CD4-positive, alpha-beta T cell (primary cell): ENCODE data around the gene SRGAP1. TPM values are rescaled to one million over a fixed set of nuclear protein-coding genes. Genes with fewer than 3 reads are reported as not detected.
"Not testable (repeated sequence)": the region's sequence is repeated elsewhere in the genome, so short reads cannot be mapped to it uniquely, and the experiment has no call there.

ENCODE experiments used
- ATAC-seq: fragments of 200-7000 bp; cut with Tn5 transposase; one replicate; pipeline ENCODE4 v1.10.0; 2022; ENCODE audit warnings: mild to moderate bottlenecking; ENCODE audit not compliant: poor library complexity
- CTCF ChIA-PET: fragments of 350-600 bp; sonication (Branson Sonifier 250); formaldehyde crosslinking; loops from one replicate; lab custom pipeline; 2021; ENCODE audit warnings: antibody characterized with exemption, inconsistent platforms; lab: Charles Lee
- POLR2A ChIA-PET: fragments of 350-600 bp; sonication (Branson Sonifier 250); formaldehyde crosslinking; loops from one replicate; lab custom pipeline; 2021; ENCODE audit warnings: antibody characterized with exemption, inconsistent platforms; lab: Charles Lee
- DNase-seq, 14 experiments: peaks; one replicate each; pipeline ENCODE4 v3.0.0-alpha.2; 2013 to 2020; ENCODE audit warnings: mixed read lengths in 2 of 14
- H3K27ac ChIP-seq, 2 donors: one replicate each; pipeline versions ENCODE4 v1.5.1 to v1.7.0; 2013; ENCODE audit warnings: low read length in 2 of 2, low read depth in 1 of 2, mild to moderate bottlenecking in 1 of 2
- H3K27me3 ChIP-seq, 2 experiments: 1 replicate in 1 of 2; 2 replicates in 1 of 2; pipeline versions ENCODE4 v1.6.1 to v1.7.0; 2013; ENCODE audit warnings: low read length in 2 of 2, control low read depth in 1 of 2, mild to moderate bottlenecking in 1 of 2, moderate library complexity in 1 of 2; ENCODE audit not compliant: insufficient read depth in 2 of 2, control insufficient read depth in 1 of 2
- H3K36me3 ChIP-seq: one replicate; pipeline ENCODE4 v1.6.1; 2013; ENCODE audit warnings: low read length, control low read depth; ENCODE audit not compliant: insufficient read depth
- H3K4me1 ChIP-seq: one replicate; pipeline ENCODE4 v1.6.1; 2013; ENCODE audit warnings: low read length, control low read depth; ENCODE audit not compliant: insufficient read depth
- H3K4me3 ChIP-seq: one replicate; pipeline ENCODE4 v1.5.1; 2013; ENCODE audit warnings: mild to moderate bottlenecking, low read length, moderate library complexity
- H3K9me3 ChIP-seq, 2 experiments: 1 replicate in 1 of 2; 2 replicates in 1 of 2; pipeline versions ENCODE4 v1.6.1 to v1.7.0; 2013; ENCODE audit warnings: low read length in 2 of 2, mild to moderate bottlenecking in 2 of 2, control low read depth in 1 of 2, moderate library complexity in 1 of 2; ENCODE audit not compliant: control insufficient read depth in 1 of 2, insufficient read depth in 1 of 2
- H3K27ac Mint-ChIP-seq: one replicate; pipeline ENCODE4 v1.8.0; 2020; ENCODE audit warnings: mixed read lengths
- H3K27me3 Mint-ChIP-seq: one replicate; pipeline ENCODE4 v1.8.0; 2021; ENCODE audit warnings: mixed read lengths
- H3K36me3 Mint-ChIP-seq: one replicate; pipeline ENCODE4 v1.8.0; 2021; ENCODE audit warnings: low read depth, mixed read lengths
- H3K4me1 Mint-ChIP-seq: one replicate; pipeline ENCODE4 v1.8.0; 2021; ENCODE audit warnings: low read depth, mixed read lengths
- H3K4me3 Mint-ChIP-seq: one replicate; pipeline ENCODE4 v1.8.0; 2020; ENCODE audit warnings: mild to moderate bottlenecking, mixed read lengths
- H3K9me3 Mint-ChIP-seq: one replicate; pipeline ENCODE4 v1.8.0; 2020; ENCODE audit warnings: mixed read lengths
- intact Hi-C, 2 experiments: fragments of 100-400 bp; cut with DNase I in 1 of 2; cut with micrococcal nuclease in 1 of 2; formaldehyde crosslinking; loops; one replicate each; pipeline versions ENCODE4 v1.15.1 to v1.9.0; 2023 to 2025; cut with DNase I, micrococcal nuclease
- total RNA-seq, 174 experiments: library from RNA in 2 of 174; stranded (reverse) in 2 of 174; gene quantifications; one replicate each; pipeline ENCODE4 v1.2.3 and lab custom pipeline; 2021 to 2026
- TF ChIP-seq, protein P1 (sequence below): fragments of 200-600 bp; IDR thresholded peaks from one replicate; pipeline ENCODE4 v1.8.0; 2022; ENCODE audit warnings: antibody characterized with exemption, mild to moderate bottlenecking

SRGAP1 gene
- total RNA-seq, 2 experiments from 2014 or later = 0.03 TPM; not detected in 1

DNA sequence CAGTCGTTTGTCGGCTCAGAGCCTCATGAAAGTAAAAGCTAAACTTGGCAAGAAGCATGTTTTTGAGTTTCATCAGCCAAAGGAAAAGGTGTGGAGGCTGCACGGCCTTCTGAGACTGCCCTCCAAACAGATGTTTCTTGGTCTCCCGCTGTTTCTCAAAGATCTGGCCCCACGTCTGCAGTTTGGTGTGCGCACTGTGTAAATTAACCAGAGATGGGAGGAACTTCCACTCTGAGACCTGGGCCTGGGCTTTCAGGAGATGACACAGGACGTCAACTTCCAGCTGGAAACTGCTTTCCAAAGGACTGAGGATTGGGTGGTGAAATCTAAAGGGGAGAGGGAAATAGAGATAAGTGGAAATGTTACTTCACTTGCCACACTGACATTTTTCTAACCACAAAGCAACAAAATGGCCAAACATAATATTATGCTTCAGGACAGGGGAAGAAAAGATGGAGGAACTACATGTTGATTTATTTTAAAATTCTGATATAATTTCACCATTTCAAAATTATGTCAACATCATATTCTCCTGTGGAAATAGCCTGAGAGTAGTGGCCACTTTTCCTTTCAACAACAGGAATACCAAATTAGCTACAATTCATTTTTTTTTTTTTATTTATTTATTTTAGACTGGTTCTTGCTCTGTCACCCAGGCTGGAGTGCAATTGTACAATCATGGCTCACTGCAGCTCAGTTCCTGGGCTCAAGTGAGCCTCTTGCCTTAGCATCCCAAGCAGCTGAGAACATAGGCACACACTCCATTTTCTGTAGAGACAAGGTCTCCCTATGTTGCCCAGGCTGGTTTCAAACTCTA, 350.0 kb downstream of the SRGAP1 start:
- peaks cover 33% of the 10 kb centered on the region for H3K36me3 Mint-ChIP-seq
- no peaks in the 10 kb centered on the region for H3K27me3 Mint-ChIP-seq
- Histone ChIP-seq H3K36me3 (peaks cover 29% of the 10 kb centered on the region), H3K4me1 (no peaks in the 10 kb centered on the region), H3K9me3 (no peaks in the 10 kb centered on the region), H3K27ac (no peak overlapping the region), H3K27me3 (no peaks in the 10 kb centered on the region), H3K4me3 (no peak overlapping the region)
- H3K4me3 Mint-ChIP-seq = no peak overlapping the region
- no peak overlapping the region for H3K27ac Mint-ChIP-seq
- no peaks in the 10 kb centered on the region for H3K9me3 Mint-ChIP-seq
- TF ChIP-seq, protein P1, sequence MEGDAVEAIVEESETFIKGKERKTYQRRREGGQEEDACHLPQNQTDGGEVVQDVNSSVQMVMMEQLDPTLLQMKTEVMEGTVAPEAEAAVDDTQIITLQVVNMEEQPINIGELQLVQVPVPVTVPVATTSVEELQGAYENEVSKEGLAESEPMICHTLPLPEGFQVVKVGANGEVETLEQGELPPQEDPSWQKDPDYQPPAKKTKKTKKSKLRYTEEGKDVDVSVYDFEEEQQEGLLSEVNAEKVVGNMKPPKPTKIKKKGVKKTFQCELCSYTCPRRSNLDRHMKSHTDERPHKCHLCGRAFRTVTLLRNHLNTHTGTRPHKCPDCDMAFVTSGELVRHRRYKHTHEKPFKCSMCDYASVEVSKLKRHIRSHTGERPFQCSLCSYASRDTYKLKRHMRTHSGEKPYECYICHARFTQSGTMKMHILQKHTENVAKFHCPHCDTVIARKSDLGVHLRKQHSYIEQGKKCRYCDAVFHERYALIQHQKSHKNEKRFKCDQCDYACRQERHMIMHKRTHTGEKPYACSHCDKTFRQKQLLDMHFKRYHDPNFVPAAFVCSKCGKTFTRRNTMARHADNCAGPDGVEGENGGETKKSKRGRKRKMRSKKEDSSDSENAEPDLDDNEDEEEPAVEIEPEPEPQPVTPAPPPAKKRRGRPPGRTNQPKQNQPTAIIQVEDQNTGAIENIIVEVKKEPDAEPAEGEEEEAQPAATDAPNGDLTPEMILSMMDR = no peak
- ATAC-seq (no peak), DNase-seq (no peak)
- peaks cover 3% of the 10 kb centered on the region for H3K4me1 Mint-ChIP-seq
- intact Hi-C loops = no loop called here
- ChIA-PET CTCF (no interaction called here), POLR2A (no interaction called here)

DNA sequence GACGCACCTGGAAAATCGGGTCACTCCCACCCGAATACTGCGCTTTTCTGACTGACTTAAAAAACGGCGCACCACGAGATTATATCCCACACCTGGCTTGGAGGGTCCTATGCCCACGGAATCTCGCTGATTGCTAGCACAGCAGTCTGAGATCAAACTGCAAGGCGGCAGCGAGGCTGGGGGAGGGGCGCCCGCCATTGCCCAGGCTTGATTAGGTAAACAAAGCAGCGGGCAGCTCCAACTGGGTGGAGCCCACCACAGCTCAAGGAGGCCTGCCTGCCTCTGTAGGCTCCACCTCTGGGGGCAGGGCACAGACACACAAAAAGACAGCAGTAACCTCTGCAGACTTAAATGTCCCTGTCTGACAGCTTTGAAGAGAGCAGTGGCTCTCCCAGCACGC, 351.3 kb downstream of the SRGAP1 start:
- H3K4me3 Mint-ChIP-seq, DNase-seq, H3K27me3 Mint-ChIP-seq, ATAC-seq, H3K9me3 Mint-ChIP-seq, H3K9me3 ChIP-seq, H3K27me3 ChIP-seq, H3K4me3 ChIP-seq, H3K27ac Mint-ChIP-seq, POLR2A ChIA-PET, H3K27ac ChIP-seq, H3K4me1 Mint-ChIP-seq, H3K4me1 ChIP-seq, intact Hi-C loops, CTCF ChIA-PET: not testable (repeated sequence)
- peaks cover 33% of the 10 kb centered on the region for H3K36me3 Mint-ChIP-seq
- peaks cover 29% of the 10 kb centered on the region for H3K36me3 ChIP-seq

DNA sequence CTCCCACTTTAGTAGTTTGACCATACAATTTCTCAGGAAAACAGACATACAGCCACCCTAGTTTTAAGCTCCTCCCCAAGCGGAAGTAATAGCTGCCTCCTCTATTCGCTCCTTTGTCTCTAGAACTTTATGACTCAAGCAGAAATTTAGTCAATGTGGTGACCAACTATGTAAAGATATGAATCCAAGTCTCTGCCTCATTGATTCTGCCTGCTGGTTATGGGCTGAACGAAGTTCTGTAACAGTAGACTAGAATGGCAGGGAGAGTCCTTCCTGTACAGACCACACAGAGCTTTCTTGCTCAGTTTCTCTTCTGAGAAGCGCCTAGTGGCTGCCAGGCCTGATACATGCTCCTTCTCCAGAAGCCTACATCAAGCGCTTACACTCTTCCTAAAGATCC, 358.5 kb downstream of the SRGAP1 start:
- TF ChIP-seq, protein P1 = no peak
- ChIA-PET POLR2A (no interaction called here), CTCF (no interaction called here)
- H3K9me3 ChIP-seq = peaks cover 0 to 3% of the 10 kb centered on the region in 2 experiments
- no peaks in the 10 kb centered on the region for H3K27me3 Mint-ChIP-seq
- H3K9me3 Mint-ChIP-seq = no peaks in the 10 kb centered on the region
- no peak overlapping the region for H3K4me3 Mint-ChIP-seq
- H3K36me3 Mint-ChIP-seq = peaks cover 50% of the 10 kb centered on the region
- H3K27me3 ChIP-seq = no peaks in the 10 kb centered on the region
- intact Hi-C loops = no loop called here
- DNase-seq = no peak
- no peak for ATAC-seq
- H3K27ac Mint-ChIP-seq = no peak overlapping the region
- H3K4me1 Mint-ChIP-seq = no peaks in the 10 kb centered on the region
- peaks cover 18% of the 10 kb centered on the region for H3K36me3 ChIP-seq
- no peak overlapping the region for H3K4me3 ChIP-seq
- no peaks in the 10 kb centered on the region for H3K4me1 ChIP-seq
- no peak overlapping the region for H3K27ac ChIP-seq

DNA sequence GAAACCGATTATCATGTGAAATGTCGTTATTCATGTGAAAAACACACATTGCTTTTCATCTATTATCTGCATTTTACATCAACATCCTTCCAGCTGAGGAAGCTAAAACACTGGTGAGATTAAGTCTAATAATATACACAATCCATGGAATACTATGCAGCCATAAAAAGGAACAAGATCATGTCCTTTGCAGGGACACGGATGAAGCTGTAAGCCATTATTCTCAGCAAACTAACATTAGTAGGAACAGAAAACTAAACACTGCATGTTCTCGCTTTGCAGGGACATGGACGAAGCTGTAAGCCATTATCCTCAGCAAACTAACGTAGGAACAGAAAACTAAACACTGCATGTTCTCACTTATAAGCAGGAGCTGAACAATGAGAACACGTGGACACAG, 359.3 kb downstream of the SRGAP1 start:
- H3K27me3 Mint-ChIP-seq = no peaks in the 10 kb centered on the region
- intact Hi-C loops = no loop called here
- no peak overlapping the region for H3K27ac Mint-ChIP-seq
- H3K9me3 Mint-ChIP-seq = no peaks in the 10 kb centered on the region
- no peaks in the 10 kb centered on the region for H3K27me3 ChIP-seq
- H3K4me3 Mint-ChIP-seq = no peak overlapping the region
- H3K27ac ChIP-seq = no peak overlapping the region
- H3K4me1 ChIP-seq = no peaks in the 10 kb centered on the region
- TF ChIP-seq, protein P1 = no peak
- no peaks in the 10 kb centered on the region for H3K4me1 Mint-ChIP-seq
- DNase-seq = no peak
- no peak overlapping the region for H3K4me3 ChIP-seq
- no peak for ATAC-seq
- ChIA-PET CTCF (no interaction called here), POLR2A (no interaction called here)
- H3K36me3 Mint-ChIP-seq = peaks cover 50% of the 10 kb centered on the region
- H3K9me3 ChIP-seq = peaks cover 0 to 3% of the 10 kb centered on the region in 2 experiments
- peaks cover 18% of the 10 kb centered on the region for H3K36me3 ChIP-seq
